Measurements from ENCODE around the gene HES4.

DNA sequence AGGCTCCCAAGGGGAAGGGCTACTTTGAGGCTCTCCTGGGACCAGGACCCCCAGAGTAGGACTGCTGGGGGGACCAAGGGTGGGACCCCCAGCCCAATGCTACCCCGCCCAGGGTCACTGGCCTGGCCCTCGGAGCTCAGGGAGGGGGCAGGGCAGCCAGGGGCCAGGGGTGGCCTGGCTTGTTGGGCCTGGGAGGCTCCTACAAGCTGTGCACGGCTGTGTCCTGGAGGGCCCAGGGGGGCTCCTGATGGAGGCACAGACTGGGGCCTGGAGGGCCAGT lies 2.2 kb downstream of the HES4 start:
- TF ChIP-seq, protein P1, sequence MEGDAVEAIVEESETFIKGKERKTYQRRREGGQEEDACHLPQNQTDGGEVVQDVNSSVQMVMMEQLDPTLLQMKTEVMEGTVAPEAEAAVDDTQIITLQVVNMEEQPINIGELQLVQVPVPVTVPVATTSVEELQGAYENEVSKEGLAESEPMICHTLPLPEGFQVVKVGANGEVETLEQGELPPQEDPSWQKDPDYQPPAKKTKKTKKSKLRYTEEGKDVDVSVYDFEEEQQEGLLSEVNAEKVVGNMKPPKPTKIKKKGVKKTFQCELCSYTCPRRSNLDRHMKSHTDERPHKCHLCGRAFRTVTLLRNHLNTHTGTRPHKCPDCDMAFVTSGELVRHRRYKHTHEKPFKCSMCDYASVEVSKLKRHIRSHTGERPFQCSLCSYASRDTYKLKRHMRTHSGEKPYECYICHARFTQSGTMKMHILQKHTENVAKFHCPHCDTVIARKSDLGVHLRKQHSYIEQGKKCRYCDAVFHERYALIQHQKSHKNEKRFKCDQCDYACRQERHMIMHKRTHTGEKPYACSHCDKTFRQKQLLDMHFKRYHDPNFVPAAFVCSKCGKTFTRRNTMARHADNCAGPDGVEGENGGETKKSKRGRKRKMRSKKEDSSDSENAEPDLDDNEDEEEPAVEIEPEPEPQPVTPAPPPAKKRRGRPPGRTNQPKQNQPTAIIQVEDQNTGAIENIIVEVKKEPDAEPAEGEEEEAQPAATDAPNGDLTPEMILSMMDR (IDR thresholded peaks at IDR 0.05; ENCODE audit: low read length): no peak
- no peak for TF ChIP-seq EZH2 (IDR thresholded peaks at IDR 0.05; ENCODE audit: borderline replicate concordance, low read length)

All from OCI-LY1 (cell line).